GM12878 (cell line): ENCODE results near the gene MMRN1. TPM values are rescaled to one million over a fixed set of nuclear protein-coding genes. Genes with fewer than 3 reads are reported as not detected.

Experiments
- ATAC-seq: fragments of 200-7000 bp; cut with Tn5 transposase; 3 replicates; pipeline ENCODE4 v1.9.1; 2020; ENCODE audit warnings: mild to moderate bottlenecking, moderate library complexity
- BruUV-seq: library from RNA; stranded (reverse); fragments of 400-500 nt; replicated peaks from 2 replicates; lab custom pipeline; 2021; lab: Mats Ljungman, UMichigan
- CTCF ChIA-PET: fragments of 300-600 bp; sonication (Branson Sonifier 250); formaldehyde crosslinking; extraction: SDS; loops from one replicate; lab custom pipeline; 2021; ENCODE audit warnings: inconsistent platforms; lab: Yijun Ruan, JAX
- POLR2A ChIA-PET: fragments of 350-600 bp; formaldehyde crosslinking; extraction: SDS; loops from one replicate; lab custom pipeline; 2021; ENCODE audit warnings: inconsistent platforms; lab: Charles Lee
- RAD21 ChIA-PET: fragments of 300-600 bp; sonication (Branson Sonifier 250); formaldehyde crosslinking; loops from one replicate; lab custom pipeline; 2023; ENCODE audit warnings: antibody characterized with exemption; ENCODE audit not compliant: unreplicated experiment; lab: Charles Lee
- SMC1A ChIA-PET: fragments of 300-600 bp; sonication (Branson Sonifier 250); formaldehyde crosslinking; loops from one replicate; lab custom pipeline; 2023; ENCODE audit not compliant: unreplicated experiment, uncharacterized antibody; lab: Charles Lee
- DNase-seq: peaks from one replicate; pipeline ENCODE4 v3.0.0-alpha.2; 2011; ENCODE audit warnings: low read depth, low spot score
- FAIRE-seq: peaks from 3 replicates; lab custom pipeline; 2011; peaks lifted over from hg19 to GRCh38; lab: Jason Lieb, UNC
- H2AFZ ChIP-seq: 2 replicates; pipeline ENCODE4 v1.6.0; 2011; ENCODE audit warnings: low read depth, low read length, control low read depth; ENCODE audit not compliant: control insufficient read depth
- H3K27ac ChIP-seq: 2 replicates; pipeline ENCODE4 v1.5.1; 2011; ENCODE audit warnings: control low read depth; ENCODE audit not compliant: control insufficient read depth, insufficient read depth
- H3K27me3 ChIP-seq, 2 experiments: replicated peaks in 1 of 2; 2 replicates each; pipeline versions ENCODE4 v1.6.0 to v1.6.1; 2011; ENCODE audit warnings: low read length in 1 of 2; ENCODE audit not compliant: control insufficient read depth in 2 of 2, insufficient read depth in 2 of 2
- H3K36me3 ChIP-seq, 2 experiments: 2 replicates each; pipeline ENCODE4 v1.5.1; 2011; ENCODE audit warnings: low read length in 1 of 2; ENCODE audit not compliant: control insufficient read depth in 2 of 2, insufficient read depth in 2 of 2
- H3K4me1 ChIP-seq: 2 replicates; pipeline ENCODE4 v1.6.1; 2011; ENCODE audit warnings: mild to moderate bottlenecking, low read length, moderate library complexity, mixed read lengths; ENCODE audit not compliant: control insufficient read depth, insufficient read depth
- H3K4me2 ChIP-seq: 2 replicates; pipeline ENCODE4 v1.6.0; 2011; ENCODE audit warnings: control low read depth; ENCODE audit not compliant: control insufficient read depth, insufficient read depth
- H3K4me3 ChIP-seq: fragments of 200-600 bp; sonication (generic); 2 replicates; pipeline ENCODE4 v1.5.1; 2016
- H3K79me2 ChIP-seq: 2 replicates; pipeline ENCODE4 v1.6.0; 2011; ENCODE audit warnings: low read length; ENCODE audit not compliant: control insufficient read depth, insufficient read depth
- H3K9ac ChIP-seq: 2 replicates; pipeline ENCODE4 v1.8.0; 2011; ENCODE audit warnings: low read length, control low read depth, mixed read lengths; ENCODE audit not compliant: control insufficient read depth, insufficient read depth
- H3K9me3 ChIP-seq: replicated peaks from 3 replicates; pipeline ENCODE4 v1.5.1; 2011; ENCODE audit warnings: mild to moderate bottlenecking, low read length; ENCODE audit not compliant: control insufficient read depth, insufficient read depth
- H4K20me1 ChIP-seq: 2 replicates; pipeline ENCODE4 v1.6.0; 2011; ENCODE audit not compliant: control insufficient read depth, insufficient read depth
- POU2F2 ChIP-seq: IDR thresholded peaks from 3 replicates; pipeline ENCODE4 v1.6.1; 2011; ENCODE audit warnings: low read depth, mild to moderate bottlenecking, low read length, borderline replicate concordance
- RB1 ChIP-seq: fragments of 450-650 bp; formaldehyde crosslinking; IDR thresholded peaks from 2 replicates; pipeline ENCODE4 v1.6.1; 2017; ENCODE audit warnings: mild to moderate bottlenecking, borderline replicate concordance
- TBL1XR1 ChIP-seq: IDR thresholded peaks from 2 replicates; pipeline ENCODE4 v1.6.1; 2012; ENCODE audit warnings: low read depth, low read length, improper control_type of control experiment
- ZBTB11 ChIP-seq: fragments of 450-650 bp; formaldehyde crosslinking; IDR thresholded peaks from 2 replicates; pipeline ENCODE4 v1.5.0; 2022; ENCODE audit warnings: mild to moderate bottlenecking, missing genetic modification characterization
- WGBS: methylation state at CpG from one replicate; pipeline ENCODE4 v1.1.6; 2016; ENCODE audit warnings: low lambda C conversion rate; ENCODE audit not compliant: insufficient replicate concordance, insufficient coverage; ENCODE audit errors: missing lambda C conversion rate; 5-methylcytosine and 5-hydroxymethylcytosine counted together
- in situ Hi-C: fragments of 300-500 bp; cut with MboI; formaldehyde crosslinking; loops from 9 replicates; pipeline ENCODE4 v1.14.3; 2018; ENCODE audit warnings: mixed read lengths
- intact Hi-C: fragments of 100-400 bp; cut with micrococcal nuclease; formaldehyde crosslinking; loops from one replicate; pipeline ENCODE4 v1.14.2; 2022; ENCODE audit not compliant: unreplicated experiment
- polyA plus RNA-seq, 11 experiments: library from polyadenylated mRNA; depleted of rRNA in 4 of 11; unstranded in 6 of 11; stranded (reverse) in 5 of 11; fragments of >200 nt; fragmentation: Nextera tagmentation in 4 of 11; fragmentation: Illumina TruSeq in 1 of 11; extraction: Ambion mirVana in 4 of 11; extraction: Trizol in 1 of 11; gene quantifications; 1 replicate in 1 of 11; 2 replicates in 10 of 11; pipeline versions ENCODE4 v1.2.1 to v1.2.3, GENCODE V29; 2011 to 2016; ENCODE audit warnings: inconsistent platforms in 2 of 11, missing spikeins in 2 of 11, low read depth in 1 of 11
- total RNA-seq, 4 experiments: library from RNA; depleted of rRNA in 3 of 4; stranded (reverse); fragments of >200 nt in 3 of 4; fragmentation: Illumina TruSeq in 1 of 4; extraction: Trizol in 1 of 4; gene quantifications; 2 replicates each; pipeline versions ENCODE4 v1.2.1 to v1.2.3, GENCODE V29; 2013 to 2021
- TF ChIP-seq, protein P1 (sequence below): fragments of 450-650 bp; IDR thresholded peaks from 2 replicates; pipeline ENCODE4 v1.6.1; 2017; ENCODE audit warnings: mild to moderate bottlenecking
- TF ChIP-seq, protein P2 (sequence below): fragments of 450-650 bp; formaldehyde crosslinking; IDR thresholded peaks from 2 replicates; pipeline ENCODE4 v1.4.0; 2022; ENCODE audit warnings: mild to moderate bottlenecking, moderate library complexity
- TF ChIP-seq, protein P3 (sequence below): fragments of 150-350 bp; IDR thresholded peaks from 2 replicates; pipeline ENCODE4 v1.6.1; 2016; ENCODE audit warnings: low read depth, low read length

MMRN1 gene
- total and polyA plus RNA-seq, 10 of the 15 experiments (the other 5 are each of a cell fraction or from before 2014, with no cell fraction given): 0.50 to 3.9 (median 0.78) TPM

DNA sequence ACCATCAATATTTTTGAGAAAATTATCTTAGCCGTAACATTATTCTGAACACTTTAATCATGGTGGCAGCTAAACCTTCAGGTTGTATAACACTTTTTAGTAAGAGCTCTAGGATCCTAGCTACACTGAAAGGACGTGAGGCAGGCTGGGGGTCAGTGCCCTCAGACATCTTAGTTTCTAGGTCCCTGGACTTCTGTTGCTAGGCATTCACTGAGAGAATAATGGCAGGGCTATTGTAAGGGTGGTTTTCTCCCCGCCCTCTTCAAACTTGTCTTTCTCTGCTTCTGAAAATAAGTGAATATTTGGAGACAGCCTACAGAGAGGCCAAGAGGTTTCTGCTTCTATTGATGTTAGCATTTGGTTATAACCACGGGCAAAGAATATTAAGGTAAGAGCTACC lies 15.4 kb upstream of the MMRN1 start:
- no peak overlapping the region for H3K4me3 ChIP-seq
- DNase-seq: no peak
- H3K4me1 ChIP-seq: no peaks in the 10 kb centered on the region
- ChIA-PET SMC1A (interaction anchor here (1.1 to 2.6 kb wide), 5 partner anchors 9 to 23 kb away, joined by 3 to 9 read pairs (median 3); partner anchors contain the start of gene MMRN1), POLR2A (no interaction called here), CTCF (interaction anchor here (0.8 to 1.7 kb wide), 4 partner anchors 9 to 72 kb away, joined by 3 to 7 read pairs (median 4); partner anchors contain the start of gene MMRN1)
- no peaks in the 10 kb centered on the region for H3K79me2 ChIP-seq
- no peak for ATAC-seq
- 10% methylated on average over 4 of the region's 4 CpGs for WGBS
- FAIRE-seq: no peak
- TF ChIP-seq ZBTB11: no peak
- no peak for TF ChIP-seq RB1
- TF ChIP-seq, protein P1, sequence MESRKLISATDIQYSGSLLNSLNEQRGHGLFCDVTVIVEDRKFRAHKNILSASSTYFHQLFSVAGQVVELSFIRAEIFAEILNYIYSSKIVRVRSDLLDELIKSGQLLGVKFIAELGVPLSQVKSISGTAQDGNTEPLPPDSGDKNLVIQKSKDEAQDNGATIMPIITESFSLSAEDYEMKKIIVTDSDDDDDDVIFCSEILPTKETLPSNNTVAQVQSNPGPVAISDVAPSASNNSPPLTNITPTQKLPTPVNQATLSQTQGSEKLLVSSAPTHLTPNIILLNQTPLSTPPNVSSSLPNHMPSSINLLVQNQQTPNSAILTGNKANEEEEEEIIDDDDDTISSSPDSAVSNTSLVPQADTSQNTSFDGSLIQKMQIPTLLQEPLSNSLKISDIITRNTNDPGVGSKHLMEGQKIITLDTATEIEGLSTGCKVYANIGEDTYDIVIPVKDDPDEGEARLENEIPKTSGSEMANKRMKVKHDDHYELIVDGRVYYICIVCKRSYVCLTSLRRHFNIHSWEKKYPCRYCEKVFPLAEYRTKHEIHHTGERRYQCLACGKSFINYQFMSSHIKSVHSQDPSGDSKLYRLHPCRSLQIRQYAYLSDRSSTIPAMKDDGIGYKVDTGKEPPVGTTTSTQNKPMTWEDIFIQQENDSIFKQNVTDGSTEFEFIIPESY: no peak
- TF ChIP-seq, protein P2, sequence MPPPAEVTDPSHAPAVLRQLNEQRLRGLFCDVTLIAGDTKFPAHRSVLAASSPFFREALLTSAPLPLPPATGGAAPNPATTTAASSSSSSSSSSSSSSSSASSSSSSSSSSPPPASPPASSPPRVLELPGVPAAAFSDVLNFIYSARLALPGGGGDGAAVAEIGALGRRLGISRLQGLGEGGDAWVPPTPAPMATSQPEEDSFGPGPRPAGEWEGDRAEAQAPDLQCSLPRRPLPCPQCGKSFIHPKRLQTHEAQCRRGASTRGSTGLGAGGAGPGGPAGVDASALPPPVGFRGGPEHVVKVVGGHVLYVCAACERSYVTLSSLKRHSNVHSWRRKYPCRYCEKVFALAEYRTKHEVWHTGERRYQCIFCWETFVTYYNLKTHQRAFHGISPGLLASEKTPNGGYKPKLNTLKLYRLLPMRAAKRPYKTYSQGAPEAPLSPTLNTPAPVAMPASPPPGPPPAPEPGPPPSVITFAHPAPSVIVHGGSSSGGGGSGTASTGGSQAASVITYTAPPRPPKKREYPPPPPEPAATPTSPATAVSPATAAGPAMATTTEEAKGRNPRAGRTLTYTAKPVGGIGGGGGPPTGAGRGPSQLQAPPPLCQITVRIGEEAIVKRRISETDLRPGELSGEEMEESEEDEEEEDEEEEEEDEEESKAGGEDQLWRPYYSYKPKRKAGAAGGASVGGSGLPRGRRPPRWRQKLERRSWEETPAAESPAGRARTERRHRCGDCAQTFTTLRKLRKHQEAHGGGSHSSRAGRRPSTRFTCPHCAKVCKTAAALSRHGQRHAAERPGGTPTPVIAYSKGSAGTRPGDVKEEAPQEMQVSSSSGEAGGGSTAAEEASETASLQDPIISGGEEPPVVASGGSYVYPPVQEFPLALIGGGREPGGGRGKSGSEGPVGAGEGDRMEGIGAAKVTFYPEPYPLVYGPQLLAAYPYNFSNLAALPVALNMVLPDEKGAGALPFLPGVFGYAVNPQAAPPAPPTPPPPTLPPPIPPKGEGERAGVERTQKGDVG (CRISPR knock-in tag): no peak
- no peak for TF ChIP-seq TBL1XR1
- TF ChIP-seq, protein P3, sequence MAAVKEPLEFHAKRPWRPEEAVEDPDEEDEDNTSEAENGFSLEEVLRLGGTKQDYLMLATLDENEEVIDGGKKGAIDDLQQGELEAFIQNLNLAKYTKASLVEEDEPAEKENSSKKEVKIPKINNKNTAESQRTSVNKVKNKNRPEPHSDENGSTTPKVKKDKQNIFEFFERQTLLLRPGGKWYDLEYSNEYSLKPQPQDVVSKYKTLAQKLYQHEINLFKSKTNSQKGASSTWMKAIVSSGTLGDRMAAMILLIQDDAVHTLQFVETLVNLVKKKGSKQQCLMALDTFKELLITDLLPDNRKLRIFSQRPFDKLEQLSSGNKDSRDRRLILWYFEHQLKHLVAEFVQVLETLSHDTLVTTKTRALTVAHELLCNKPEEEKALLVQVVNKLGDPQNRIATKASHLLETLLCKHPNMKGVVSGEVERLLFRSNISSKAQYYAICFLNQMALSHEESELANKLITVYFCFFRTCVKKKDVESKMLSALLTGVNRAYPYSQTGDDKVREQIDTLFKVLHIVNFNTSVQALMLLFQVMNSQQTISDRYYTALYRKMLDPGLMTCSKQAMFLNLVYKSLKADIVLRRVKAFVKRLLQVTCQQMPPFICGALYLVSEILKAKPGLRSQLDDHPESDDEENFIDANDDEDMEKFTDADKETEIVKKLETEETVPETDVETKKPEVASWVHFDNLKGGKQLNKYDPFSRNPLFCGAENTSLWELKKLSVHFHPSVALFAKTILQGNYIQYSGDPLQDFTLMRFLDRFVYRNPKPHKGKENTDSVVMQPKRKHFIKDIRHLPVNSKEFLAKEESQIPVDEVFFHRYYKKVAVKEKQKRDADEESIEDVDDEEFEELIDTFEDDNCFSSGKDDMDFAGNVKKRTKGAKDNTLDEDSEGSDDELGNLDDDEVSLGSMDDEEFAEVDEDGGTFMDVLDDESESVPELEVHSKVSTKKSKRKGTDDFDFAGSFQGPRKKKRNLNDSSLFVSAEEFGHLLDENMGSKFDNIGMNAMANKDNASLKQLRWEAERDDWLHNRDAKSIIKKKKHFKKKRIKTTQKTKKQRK: no peak
- TF ChIP-seq POU2F2: no peak
- TF ChIP-seq, all 136 proteins: peak for 0
- Histone ChIP-seq H3K36me3 (no peaks in the 10 kb centered on the region), H3K9me3 (no peaks in the 10 kb centered on the region), H3K9ac (no peak overlapping the region), H3K27me3 (no peaks in the 10 kb centered on the region; a peak in 1 of 4 replicates), H3K27ac (no peak overlapping the region), H2AFZ (no peak overlapping the region), H4K20me1 (no peaks in the 10 kb centered on the region), H3K4me2 (no peak overlapping the region)
- RAD21 ChIA-PET: no interaction called here
- no TSS peak for BruUV-seq
- in situ Hi-C loops: no loop called here
- intact Hi-C loops: no loop called here
